GM19468 (cell line): Measurements from ENCODE around the gene EEF1AKMT4.
"Not testable (repeated sequence)": the region's sequence is repeated elsewhere in the genome, so short reads cannot be mapped to it uniquely, and the experiment has no call there.

Source experiments
- ATAC-seq: cut with Tn5 transposase; IDR thresholded peaks from one replicate; pipeline ENCODE4 v1.9.1; 2021; ENCODE audit warnings: mild to moderate bottlenecking, moderate library complexity, moderate number of reproducible peaks; ENCODE audit not compliant: unreplicated experiment; ENCODE audit errors: extremely low read depth

EEF1AKMT4 gene

DNA sequence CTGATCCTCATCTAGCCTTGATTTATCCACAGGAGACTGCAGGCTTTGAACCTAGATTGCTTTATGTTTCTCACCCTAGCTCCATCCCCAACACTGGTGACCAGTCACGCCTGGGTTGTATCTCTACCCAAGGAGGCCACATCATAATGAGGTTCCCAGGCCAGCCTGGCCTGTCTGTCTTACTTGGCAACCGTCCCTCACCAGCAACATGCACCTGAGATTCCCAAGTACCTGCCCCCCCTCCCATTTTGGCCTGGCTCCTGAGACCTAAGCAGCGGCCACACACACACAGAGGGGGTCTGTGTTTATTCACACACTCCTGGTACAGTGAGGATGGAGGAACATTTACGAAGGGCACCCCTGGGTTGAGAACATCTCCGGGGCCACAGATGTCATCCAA lies 9.5 kb downstream of the EEF1AKMT4 start:
- ATAC-seq, result no peak

DNA sequence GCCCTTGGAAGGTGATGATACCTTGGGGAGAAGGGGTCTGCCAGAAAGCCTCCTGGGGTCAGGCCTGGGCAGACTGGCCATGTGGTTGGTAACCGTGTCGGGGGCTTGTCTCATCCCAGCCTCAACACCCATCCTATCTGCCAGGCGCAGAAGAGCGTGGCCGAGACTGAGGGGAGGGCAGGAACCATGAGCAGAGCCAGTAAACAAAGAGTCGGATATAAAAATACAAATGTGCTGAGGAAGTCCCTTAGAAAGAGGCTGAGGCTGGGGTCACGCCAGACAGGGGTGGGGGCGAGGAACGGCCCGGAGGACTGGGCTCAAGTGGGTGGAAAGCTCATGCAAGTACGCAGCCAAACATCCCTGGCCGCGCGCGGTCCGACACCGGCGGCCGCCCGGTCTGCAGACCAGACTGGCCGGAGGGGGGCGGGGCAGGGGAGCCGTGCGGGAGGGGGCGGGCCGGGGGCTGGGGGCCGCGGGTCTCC lies 10.0 kb downstream of the EEF1AKMT4 start:
- no peak for ATAC-seq

DNA sequence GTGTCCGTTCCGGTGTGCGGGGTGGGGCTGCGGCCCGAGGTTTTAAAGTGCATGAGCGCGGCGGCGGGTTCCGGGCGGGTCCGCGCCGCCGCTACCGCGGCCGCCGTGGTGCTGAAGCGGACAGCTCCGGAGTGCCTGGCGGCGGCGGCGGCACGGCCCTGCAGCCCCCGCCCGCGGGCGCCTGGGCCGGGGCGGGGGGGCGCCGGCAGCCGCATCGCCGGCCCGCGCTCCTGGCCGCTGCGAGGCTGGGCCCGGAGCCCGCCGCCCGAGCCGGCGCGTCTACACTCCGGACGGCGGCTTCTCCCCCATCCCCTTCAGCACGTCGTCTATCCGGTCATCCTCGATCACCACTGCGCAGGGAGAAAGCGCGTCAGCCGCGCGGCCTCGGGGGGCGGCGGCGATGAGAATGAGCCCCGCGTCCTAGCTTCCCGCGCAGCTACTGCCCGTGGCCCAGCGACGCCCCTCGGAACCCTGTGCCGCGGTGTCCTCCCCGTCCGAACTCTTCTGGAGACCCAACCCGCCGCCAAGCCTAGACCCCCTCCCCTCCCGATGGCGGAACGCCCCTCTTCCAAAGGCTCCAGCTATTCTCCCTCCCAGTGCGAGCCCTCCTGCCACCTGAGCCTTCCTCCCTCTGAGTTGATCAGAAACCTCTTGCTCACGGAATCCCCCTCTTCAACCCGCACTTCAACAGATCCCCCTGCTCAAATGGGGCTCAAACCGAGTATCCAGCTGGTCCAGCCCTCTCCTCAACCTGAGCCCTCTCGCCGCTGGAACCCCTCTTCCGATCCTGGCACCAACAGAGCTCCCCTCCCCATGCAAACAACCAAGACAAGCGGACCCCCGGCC lies 10.6 kb downstream of the EEF1AKMT4 start:
- no peak for ATAC-seq

DNA sequence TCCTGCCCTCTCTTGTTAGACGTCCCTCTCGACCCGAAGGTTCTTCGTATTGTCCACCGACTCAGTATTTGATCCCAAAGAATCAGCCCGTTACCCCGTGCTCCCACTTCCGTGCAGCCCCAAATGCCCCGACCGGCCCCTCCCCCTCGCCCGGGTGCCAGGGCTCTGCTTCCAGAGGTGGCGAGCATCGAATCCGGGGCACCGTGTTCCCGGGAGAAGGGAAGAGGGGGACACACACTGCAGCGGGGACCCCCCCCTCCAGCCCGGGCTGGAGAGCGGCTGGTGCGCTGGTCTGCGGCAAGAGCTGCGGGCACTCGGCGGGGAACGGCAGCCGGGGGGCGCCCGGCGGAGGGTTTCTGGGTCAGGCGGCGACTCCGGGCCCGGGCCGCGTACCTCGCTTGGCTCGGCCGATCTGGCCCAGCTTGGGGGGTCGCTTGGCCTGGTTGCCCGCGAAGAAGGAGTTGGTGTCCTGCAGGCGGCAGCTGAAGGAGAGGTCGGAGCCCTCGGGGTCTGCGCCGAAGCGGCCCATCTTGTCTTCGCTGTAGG lies 11.3 kb downstream of the EEF1AKMT4 start:
- ATAC-seq, result no peak

DNA sequence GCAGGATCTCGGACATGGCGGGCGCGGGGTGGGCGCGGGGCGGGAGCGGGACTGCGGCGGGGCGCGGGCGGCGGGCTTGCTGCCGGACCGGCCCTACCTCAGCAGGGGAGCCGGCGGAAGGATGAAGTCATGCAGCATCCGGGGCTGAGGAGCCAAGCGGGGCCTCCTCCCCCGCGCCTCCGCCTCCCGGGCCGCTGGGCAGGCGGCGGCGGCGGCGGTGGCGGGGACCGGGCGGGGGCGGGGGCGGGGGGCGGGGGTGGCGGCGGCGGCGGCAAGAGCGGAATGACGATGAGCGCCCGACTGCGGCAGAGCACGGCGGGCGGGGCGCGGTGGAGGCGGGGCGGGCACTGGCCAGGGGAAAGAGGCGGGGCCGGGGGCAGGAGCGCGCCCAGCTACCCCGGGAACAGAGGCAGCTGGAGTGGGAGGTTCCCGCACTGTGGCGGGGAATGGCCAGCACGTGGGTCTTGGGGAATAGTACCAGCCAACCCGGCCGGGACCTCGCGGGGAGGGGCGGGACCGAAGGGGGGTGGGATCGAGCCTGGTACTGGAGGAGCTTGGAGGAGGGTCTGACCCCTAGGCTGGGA lies 11.9 kb downstream of the EEF1AKMT4 start, which contains the start of gene CAMK2N2:
Gene CAMK2N2, minus strand, starts transcription at position 284 of the 584 bp plus-strand sequence. Its CDS starts 268 bp downstream, at position 16.
- no peak for ATAC-seq

DNA sequence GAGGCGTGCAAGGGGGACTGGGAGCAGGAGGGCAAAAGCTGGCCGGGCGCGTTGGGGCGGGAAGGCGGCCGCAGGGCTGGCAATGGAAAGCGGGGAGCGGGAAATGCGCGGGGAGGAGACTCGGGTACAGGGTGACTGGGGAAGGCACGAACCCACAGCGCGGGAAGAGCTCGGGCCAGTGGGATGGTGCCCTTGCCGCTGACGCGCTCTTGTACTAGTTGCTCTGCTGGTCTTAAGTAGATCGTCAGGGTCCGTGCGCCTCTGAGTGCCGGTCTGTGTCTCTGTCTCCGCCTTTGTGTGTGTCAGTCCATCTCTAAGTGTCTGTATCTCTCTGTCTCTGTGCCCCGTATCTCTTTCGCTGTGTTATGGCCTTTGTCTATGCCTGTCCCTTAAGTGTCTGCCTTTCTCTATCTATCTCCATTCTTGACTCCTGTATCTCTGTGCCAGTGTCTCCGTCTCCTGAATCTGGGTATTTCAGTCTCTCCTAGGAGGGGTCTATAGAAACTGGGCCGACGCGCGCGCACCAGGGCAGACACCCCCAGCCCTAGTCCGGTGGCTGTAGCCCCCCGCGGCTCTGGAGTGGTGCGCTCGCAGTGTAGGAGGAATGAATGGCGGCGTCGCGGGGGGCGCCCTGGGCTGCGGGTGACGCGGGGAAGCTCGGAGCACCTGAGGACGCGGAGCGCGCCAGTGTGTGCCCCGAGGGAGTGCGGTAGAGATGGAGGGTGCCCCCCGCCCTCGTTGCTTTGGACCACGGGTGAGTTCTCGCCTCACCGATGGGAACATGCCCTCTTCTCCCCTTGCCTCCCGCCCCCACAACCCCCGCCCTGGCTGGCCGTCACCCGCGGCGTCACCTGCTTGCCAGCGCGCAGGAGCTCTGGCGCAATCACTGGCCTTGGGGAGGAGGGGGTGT lies 12.6 kb downstream of the EEF1AKMT4 start:
- ATAC-seq, result no peak

DNA sequence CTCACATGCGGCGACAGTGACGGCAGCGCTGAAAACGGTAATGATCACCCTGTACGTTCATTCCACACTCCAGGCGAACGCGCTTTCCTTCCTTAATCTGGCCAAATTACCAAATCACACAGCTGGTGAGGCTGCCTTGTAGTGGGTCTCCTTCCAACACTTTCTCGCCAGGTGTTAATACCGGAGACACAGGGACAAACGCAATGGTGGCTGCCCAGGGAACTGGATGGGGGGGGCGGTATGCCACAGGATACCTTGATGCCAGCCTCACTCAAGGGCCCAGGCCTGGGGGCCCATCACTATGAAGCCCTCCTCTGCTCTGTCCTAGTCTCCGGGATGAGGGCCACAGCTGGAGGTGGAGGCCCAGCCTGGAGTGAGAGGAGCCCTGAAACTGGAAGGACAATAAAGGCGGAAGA lies 13.3 kb downstream of the EEF1AKMT4 start:
- ATAC-seq, result no peak

DNA sequence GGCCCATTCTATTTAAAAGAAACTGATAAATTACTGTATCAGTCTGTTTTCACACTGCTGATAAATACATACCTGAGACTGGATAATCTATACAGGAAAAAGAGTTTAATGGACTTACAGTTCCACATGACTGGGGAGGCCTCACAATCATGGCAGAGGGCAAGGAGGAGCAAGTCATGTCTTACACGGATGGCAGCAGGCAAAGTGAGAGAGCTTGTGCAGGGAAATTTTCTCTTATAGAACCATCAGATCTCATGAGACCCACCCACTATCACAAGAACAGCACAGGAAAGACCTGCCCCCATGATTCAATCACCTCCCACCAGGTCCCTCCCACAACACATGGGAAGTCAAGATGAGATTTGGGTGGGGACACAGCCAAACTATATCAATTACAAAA lies 17.8 kb downstream of the EEF1AKMT4 start:
- not testable (repeated sequence) for ATAC-seq

DNA sequence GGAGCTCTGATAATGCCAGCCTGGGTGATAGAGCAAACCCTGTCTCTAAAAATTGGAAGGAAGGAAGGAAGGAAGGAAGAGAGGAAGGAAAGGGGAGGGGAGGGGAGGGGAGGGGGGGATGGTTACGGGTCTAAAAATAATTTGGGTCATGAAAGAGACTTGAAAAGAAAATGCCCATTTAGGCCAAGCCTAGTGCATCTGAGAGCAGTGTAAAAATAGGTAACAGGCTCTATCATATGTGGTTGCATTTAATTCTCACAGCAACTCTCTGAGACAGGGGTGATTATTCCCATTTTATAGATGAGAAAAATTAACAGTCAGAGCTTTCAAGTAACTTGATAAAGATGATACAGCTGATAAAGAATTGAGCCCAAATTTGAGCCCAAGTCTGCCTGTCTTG lies 22.8 kb downstream of the EEF1AKMT4 start:
- ATAC-seq, result no peak

DNA sequence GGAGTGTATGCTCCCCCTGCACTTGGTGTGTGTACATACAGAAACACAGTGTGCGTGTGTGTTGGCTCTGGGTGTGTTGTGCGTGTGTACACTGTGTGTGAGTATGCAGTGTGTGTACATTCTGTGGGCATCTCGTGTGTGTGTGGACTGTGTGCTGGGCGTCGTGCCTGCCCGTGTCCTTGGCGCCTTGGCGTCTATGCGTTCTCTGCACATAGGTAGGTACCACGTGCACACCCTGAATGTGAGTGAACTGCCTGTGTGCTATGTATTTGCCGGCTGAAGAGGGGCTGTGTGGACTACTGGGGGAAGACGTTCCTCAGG lies 25.9 kb downstream of the EEF1AKMT4 start:
- ATAC-seq, result no peak

DNA sequence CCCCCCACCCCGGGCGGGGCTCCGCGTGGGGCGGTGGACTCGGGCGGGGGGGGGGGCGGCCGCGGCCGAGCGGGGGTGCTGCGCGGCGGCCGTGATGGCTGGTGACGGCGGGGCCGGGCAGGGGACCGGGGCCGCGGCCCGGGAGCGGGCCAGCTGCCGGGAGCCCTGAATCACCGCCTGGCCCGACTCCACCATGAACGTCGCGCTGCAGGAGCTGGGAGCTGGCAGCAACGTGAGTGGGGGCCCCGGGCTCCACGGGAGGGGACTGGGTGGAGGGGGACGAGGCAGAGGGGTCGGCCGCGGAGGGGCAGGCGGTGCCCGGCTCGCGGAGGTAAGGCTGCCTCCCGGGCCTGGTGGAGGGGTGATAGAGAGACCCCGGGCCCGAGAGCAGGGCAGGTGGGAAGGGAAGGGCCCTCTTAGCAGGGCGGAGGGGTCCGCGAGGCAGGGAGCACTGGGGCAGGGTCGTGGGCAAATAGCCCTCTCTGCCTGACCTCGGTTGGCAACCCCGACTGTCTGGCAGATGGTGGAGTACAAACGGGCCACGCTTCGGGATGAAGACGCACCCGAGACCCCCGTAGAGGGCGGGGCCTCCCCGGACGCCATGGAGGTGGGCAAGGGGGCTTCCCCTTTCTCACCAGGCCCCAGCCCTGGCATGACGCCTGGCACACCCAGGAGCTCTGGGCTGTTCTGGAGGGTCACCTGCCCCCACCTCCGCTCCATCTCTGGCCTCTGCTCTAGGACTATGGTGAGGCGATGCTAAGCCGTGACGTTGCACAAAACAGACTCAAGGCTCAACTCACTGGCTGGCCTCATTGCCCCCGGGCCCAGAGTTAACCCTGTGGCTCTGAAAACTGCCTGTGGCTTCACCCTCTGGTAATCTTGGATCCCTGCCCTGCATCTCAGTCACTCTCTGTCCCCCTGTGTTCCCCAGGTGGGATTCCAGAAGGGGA lies 26.8 kb downstream of the EEF1AKMT4 start, which contains the start of gene ECE2:
Gene ECE2, plus strand, starts transcription at position 62 of the 950 bp plus-strand sequence. Its CDS starts 132 bp downstream, at position 194.
- ATAC-seq, result no peak

DNA sequence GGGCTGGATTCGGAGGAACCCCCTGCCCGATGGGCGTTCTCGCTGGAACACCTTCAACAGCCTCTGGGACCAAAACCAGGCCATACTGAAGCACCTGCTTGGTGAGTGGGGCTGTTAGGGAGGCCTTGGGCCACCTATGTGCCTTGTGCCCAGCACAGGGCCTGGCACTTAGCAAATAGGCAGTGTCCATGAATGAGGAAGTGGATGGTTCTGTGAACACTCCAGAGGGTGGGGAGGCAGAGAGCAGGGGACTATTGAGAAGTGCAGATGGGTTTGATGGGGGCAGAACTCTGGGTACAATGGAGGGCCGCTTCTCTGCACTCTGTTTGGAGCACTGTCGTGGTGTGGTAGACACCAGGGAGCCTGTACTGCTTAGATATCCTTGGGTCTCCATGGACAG lies 27.9 kb downstream of the EEF1AKMT4 start:
- no peak for ATAC-seq

DNA sequence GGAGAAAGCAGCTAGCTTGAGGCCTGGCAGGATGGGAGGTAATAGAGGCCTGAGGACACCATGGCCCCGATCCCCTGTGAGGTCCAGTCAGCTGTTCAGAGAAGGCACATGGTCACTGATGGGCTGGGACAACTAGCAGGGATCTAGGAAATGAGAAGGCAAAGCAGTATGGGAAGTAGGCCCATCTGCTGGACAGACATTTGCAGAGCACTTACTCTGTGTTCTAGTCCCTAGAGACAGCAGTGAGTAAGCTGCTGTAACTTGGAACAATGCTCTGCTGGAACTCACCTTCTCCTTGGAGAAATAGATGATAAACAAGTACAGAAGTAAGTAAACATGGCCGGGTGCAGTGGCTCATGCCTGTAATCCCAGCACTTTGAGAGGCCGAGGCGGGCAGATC lies 33.5 kb downstream of the EEF1AKMT4 start:
- no peak for ATAC-seq

DNA sequence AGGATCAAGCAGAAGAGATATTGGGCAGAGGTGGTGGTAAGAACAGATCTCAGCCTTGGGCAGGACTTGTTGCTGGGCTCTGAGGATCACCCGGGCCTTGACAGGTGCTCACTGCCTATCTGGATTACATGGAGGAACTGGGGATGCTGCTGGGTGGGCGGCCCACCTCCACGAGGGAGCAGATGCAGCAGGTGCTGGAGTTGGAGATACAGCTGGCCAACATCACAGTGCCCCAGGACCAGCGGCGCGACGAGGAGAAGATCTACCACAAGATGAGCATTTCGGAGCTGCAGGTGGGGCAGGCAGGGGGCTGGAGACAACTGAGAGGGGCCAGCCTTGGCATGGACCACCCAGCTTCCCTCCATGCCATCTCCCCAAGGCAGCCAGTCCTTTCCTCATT lies 34.2 kb downstream of the EEF1AKMT4 start:
- no peak for ATAC-seq

DNA sequence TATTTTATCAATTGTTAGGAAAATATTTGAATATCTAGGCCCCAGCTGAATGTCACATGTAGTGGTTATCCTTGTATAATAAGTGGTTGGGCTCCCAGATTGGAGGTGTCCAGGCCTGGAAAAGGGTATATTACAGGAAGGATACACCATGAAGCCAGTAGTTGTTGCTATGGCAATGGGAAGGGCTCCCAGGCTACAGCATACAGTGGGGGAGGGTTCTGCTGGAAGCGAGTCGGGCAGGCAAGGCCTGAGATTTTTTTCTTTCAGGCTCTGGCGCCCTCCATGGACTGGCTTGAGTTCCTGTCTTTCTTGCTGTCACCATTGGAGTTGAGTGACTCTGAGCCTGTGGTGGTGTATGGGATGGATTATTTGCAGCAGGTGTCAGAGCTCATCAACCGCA lies 35.2 kb downstream of the EEF1AKMT4 start:
- ATAC-seq, result no peak

DNA sequence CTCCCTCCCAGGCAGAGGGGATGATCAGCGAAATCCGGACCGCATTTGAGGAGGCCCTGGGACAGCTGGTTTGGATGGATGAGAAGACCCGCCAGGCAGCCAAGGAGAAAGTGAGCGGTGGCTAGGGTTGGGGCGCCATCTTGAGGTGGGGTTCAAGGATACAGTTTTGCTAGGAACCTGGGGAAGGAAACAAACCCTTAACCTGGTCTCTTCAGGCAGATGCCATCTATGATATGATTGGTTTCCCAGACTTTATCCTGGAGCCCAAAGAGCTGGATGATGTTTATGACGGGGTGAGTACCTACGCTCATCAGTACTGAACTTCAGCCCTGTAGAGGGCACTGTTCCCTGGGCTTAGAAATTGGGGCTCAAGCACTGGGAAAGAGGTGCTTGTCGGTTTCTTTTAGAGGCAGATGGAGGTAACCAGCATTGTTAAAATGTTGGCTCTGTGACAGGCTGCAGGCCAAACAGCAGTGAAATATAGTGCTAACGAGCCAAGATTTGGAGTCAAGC lies 40.0 kb downstream of the EEF1AKMT4 start:
- no peak for ATAC-seq

DNA sequence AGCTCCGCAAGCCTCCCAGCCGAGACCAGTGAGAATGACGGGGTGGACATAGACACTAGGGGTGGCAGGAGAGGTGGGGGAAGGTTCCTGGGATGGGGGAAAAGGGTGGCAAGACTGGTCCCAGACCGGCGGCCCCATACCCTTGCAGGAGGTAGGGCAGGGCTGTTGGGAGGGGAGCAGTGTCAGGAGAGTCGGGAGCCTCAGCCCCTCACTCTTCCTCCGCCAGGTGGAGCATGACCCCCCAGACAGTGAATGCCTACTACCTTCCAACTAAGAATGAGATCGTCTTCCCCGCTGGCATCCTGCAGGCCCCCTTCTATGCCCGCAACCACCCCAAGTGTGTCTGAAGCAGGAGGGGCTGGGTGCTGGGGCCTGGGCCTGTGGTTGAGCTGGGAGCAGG lies 40.9 kb downstream of the EEF1AKMT4 start:
- no peak for ATAC-seq

DNA sequence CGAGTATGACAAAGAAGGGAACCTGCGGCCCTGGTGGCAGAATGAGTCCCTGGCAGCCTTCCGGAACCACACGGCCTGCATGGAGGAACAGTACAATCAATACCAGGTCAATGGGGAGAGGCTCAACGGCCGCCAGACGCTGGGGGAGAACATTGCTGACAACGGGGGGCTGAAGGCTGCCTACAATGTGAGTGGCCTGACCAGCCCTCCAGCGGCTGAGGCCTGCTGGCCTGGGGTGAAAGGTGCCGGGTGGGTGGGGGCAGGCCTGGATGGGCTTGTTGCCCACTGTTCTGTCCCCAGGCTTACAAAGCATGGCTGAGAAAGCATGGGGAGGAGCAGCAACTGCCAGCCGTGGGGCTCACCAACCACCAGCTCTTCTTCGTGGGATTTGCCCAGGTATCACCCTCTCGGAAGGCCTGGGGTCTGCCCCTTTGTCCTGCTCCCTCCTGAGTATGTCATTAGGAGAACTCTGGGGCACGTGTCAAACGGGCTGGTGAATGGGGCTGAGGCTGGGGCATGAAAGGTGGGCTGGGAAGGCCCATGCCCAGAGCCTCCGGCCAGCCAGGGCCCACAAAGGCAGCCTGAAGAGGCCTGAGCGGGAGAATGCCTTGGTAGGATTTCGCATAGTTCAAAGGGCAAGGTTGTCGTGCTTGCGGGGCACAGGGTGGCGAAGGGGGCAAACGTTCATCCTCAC lies 41.7 kb downstream of the EEF1AKMT4 start:
- ATAC-seq, result no peak
